ENCODE data around the gene SP4.

SP4 gene

GRCh38 chr7:21427871-21428658, at the start of gene SP4:
Gene SP4 (plus strand): TSS chr7:21428083. CDS start chr7:21428252, 169 bp downstream.
- TF ChIP-seq, protein P1, sequence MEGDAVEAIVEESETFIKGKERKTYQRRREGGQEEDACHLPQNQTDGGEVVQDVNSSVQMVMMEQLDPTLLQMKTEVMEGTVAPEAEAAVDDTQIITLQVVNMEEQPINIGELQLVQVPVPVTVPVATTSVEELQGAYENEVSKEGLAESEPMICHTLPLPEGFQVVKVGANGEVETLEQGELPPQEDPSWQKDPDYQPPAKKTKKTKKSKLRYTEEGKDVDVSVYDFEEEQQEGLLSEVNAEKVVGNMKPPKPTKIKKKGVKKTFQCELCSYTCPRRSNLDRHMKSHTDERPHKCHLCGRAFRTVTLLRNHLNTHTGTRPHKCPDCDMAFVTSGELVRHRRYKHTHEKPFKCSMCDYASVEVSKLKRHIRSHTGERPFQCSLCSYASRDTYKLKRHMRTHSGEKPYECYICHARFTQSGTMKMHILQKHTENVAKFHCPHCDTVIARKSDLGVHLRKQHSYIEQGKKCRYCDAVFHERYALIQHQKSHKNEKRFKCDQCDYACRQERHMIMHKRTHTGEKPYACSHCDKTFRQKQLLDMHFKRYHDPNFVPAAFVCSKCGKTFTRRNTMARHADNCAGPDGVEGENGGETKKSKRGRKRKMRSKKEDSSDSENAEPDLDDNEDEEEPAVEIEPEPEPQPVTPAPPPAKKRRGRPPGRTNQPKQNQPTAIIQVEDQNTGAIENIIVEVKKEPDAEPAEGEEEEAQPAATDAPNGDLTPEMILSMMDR (IDR thresholded peaks at IDR 0.05; ENCODE audit: insufficient read depth, low read length, poor library complexity, severe bottlenecking) = no peak
- Histone ChIP-seq H3K36me3 (ENCODE audit: low read length) (0 out of 2 replicates have a peak, but pooled peaks cover 6% of the 10 kb centered on the region), H3K4me3 (ENCODE audit: insufficient read depth, low read length, poor library complexity, severe bottlenecking) (peak within 1 kb of the TSS; percentile 96), H3K9me2 (replicated peaks; ENCODE audit: insufficient read depth, low read length) (no peaks in the 10 kb centered on the region), H3K9ac (ENCODE audit: low read length) (peak within 1 kb of the TSS; percentile 96), H3K79me2 (ENCODE audit: insufficient read depth, low read length) (peaks cover 37% of the 10 kb centered on the region), H3K27me3 (ENCODE audit: low read length) (no peaks in the 10 kb centered on the region), H3F3A (ENCODE audit: insufficient read depth) (peaks cover 3% of the 10 kb centered on the region), H2AFZ (ENCODE audit: low read depth, low read length, severe bottlenecking) (peak within 1 kb of the TSS; percentile 99), H3K4me2 (ENCODE audit: low read depth, low read length, poor library complexity, severe bottlenecking) (peak within 1 kb of the TSS; percentile 98), H4K20me1 (ENCODE audit: low read depth, low read length) (peaks cover 11% of the 10 kb centered on the region; the same call in 1 of the 2 replicates), H3K9me3 (ENCODE audit: insufficient read depth, low read length) (no peaks in the 10 kb centered on the region), H3K27ac (ENCODE audit: low read depth, low read length) (peak within 1 kb of the TSS; percentile 98)

DNA sequence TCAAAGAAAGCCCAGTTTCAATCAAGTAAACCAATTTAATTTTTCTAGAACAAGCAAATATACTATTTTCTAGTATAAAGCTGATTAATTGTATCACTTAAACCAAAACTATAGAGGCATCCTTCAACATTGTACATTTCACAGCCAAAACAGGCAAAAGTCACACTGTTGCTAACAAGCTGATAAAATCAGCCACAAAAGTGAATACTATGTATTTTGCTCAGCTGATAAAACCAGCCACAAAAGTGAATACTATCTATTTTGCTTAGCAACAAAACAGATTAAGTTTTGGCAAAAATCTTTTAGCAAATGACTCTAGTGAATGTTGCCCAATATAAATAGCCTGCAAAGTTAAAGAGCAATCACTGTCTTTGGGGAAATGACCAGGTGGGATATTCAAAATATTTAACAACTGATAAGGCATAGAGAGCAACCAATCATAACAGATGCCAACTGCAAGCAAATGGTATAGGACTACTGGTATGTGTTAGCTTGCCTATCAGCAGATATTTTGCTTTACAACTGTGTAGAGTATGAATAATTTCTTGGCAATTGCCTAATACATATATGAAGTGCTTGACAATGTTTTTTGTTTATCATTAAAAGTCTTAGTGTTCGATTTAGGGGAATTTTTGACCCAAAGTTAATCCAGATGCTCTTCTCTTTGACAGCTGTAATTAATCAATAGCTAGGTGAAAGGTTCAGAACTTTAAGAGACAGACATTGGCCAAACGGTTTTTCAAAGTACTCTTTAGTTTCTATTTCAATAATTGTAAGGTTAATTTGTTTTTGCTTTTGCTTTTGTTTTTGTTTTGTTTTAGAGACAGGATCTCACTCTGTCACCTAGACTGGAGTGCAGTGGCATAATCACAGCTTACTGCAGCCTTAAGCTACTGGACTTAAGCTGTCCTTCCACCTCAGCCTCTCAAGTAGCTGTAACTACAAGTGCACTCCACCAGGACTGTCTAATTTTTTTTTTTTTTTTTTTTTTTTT, 44.4 kb upstream of the SP4 start:
- no peaks in the 10 kb centered on the region for H3K27me3 ChIP-seq (ENCODE audit: low read length)
- H3K9me2 ChIP-seq (replicated peaks; ENCODE audit: insufficient read depth, low read length) = no peaks in the 10 kb centered on the region
- no peaks in the 10 kb centered on the region for H3K79me2 ChIP-seq (ENCODE audit: insufficient read depth, low read length)
- no peaks in the 10 kb centered on the region; the same call in 1 of the 2 replicates for H4K20me1 ChIP-seq (ENCODE audit: low read depth, low read length)
- H3K9me3 ChIP-seq (ENCODE audit: insufficient read depth, low read length) = no peaks in the 10 kb centered on the region
- H3K4me2 ChIP-seq (ENCODE audit: low read depth, low read length, poor library complexity, severe bottlenecking) = no peak overlapping the region
- H2AFZ ChIP-seq (ENCODE audit: low read depth, low read length, severe bottlenecking) = no peak overlapping the region
- no peak overlapping the region for H3K4me3 ChIP-seq (ENCODE audit: insufficient read depth, low read length, poor library complexity, severe bottlenecking)
- TF ChIP-seq, protein P1 (IDR thresholded peaks at IDR 0.05; ENCODE audit: insufficient read depth, low read length, poor library complexity, severe bottlenecking) = no peak
- TF ChIP-seq EZH2phosphoT487 (conservative IDR thresholded peaks at IDR 0.05; ENCODE audit: low read length) = no peak
- H3K36me3 ChIP-seq (ENCODE audit: low read length) = no peaks in the 10 kb centered on the region
- H3K27ac ChIP-seq (ENCODE audit: low read depth, low read length) = no peak overlapping the region
- no peak overlapping the region for H3K9ac ChIP-seq (ENCODE audit: low read length)
- H3F3A ChIP-seq (ENCODE audit: insufficient read depth) = no peaks in the 10 kb centered on the region

DNA sequence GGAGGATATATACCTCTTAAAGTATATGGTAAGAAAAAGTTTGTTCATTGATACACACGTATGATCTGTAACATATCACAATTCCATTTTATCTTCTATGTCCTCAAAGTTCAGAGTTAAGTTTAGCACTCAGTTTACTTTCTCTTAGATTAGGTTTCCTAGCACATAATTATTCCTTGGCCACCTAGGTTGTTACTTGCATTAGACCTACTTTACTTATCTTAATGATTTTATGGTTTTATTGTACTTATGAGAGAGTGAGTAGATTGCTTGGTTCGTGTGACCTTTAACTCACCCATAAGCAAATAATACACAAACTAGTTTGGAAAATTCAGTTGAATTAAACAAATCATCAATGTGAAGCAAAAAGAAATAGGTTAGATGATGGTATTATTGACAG, 33.9 kb upstream of the SP4 start:
- Histone ChIP-seq H3K27me3 (ENCODE audit: low read length) (no peaks in the 10 kb centered on the region), H3K9me3 (ENCODE audit: insufficient read depth, low read length) (no peaks in the 10 kb centered on the region), H3F3A (ENCODE audit: insufficient read depth) (no peaks in the 10 kb centered on the region), H3K27ac (ENCODE audit: low read depth, low read length) (no peak overlapping the region), H3K9ac (ENCODE audit: low read length) (no peak overlapping the region), H3K36me3 (ENCODE audit: low read length) (no peaks in the 10 kb centered on the region), H3K4me3 (ENCODE audit: insufficient read depth, low read length, poor library complexity, severe bottlenecking) (no peak overlapping the region), H4K20me1 (ENCODE audit: low read depth, low read length) (no peaks in the 10 kb centered on the region), H2AFZ (ENCODE audit: low read depth, low read length, severe bottlenecking) (no peak overlapping the region), H3K9me2 (replicated peaks; ENCODE audit: insufficient read depth, low read length) (no peaks in the 10 kb centered on the region), H3K79me2 (ENCODE audit: insufficient read depth, low read length) (no peaks in the 10 kb centered on the region), H3K4me2 (ENCODE audit: low read depth, low read length, poor library complexity, severe bottlenecking) (no peak overlapping the region)
- TF ChIP-seq EZH2phosphoT487 (conservative IDR thresholded peaks at IDR 0.05; ENCODE audit: low read length) = no peak
- TF ChIP-seq, protein P1 (IDR thresholded peaks at IDR 0.05; ENCODE audit: insufficient read depth, low read length, poor library complexity, severe bottlenecking) = no peak
